ACHN (cell line): Measurements from ENCODE around the gene RANBP1.
"Not testable (repeated sequence)": the region's sequence is repeated elsewhere in the genome, so short reads cannot be mapped to it uniquely, and the experiment has no call there.

Source experiments
- DNase-seq: peaks from one replicate; pipeline ENCODE4 v3.0.0-alpha.2; 2015
- in situ Hi-C: cut with HindIII; loops from 2 replicates; pipeline ENCODE4 v1.10.0; 2017; ENCODE audit warnings: low sequenced_read_pairs, low pct_ligation_motif_present, low pct_unique_long_range_greater_than_20kb

Gene RANBP1

GRCh38 chr22:20158391-20159036, 42.6 kb downstream of the RANBP1 start:
- DNase-seq: no peak
- in situ Hi-C loops: no loop called here

GRCh38 chr22:20159076-20159475, 43.2 kb downstream of the RANBP1 start:
- in situ Hi-C loops: no loop called here
- DNase-seq: no peak

DNA sequence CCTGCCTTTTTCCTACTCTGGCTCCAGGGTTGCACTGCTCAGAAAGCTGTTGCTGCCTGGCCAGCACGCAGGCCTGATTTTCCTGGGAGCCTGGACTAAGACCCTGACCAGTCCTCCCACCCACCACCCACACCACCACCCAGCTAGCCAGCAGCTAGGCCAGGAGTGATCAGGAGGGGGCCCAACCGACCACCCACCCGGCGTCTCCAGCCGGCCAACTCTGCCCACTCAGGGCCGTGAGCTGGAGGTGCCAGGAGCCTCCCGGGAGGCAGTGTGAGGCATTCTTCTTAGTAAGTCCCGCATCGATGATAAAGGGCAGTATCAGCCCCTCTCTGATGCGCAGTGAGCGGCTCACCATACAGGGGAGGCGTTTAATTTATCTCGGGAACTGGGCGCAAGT, 43.6 kb downstream of the RANBP1 start:
- DNase-seq, in situ Hi-C loops: not testable (repeated sequence)

DNA sequence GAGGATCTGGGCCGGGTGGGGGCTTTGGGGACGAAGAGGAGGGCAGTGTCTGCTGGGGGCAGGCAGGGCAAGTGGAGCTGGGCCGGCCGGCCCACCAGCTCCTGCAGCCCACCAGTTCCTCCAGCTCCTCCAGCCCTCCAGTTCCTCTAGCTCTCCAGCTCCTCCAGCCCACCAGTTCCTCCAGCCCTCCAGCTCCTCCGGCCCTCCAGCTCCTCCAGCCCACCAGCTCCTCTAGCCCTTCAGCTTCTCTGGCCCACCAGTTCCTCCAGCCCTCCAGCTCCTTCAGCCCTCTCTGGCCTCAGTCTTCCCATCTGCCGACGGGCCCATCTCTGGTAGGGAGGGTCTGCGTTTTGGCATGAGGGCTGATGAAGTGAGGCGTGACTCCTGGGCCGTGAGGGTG, 44.1 kb downstream of the RANBP1 start:
- in situ Hi-C loops: no loop called here
- DNase-seq: no peak

DNA sequence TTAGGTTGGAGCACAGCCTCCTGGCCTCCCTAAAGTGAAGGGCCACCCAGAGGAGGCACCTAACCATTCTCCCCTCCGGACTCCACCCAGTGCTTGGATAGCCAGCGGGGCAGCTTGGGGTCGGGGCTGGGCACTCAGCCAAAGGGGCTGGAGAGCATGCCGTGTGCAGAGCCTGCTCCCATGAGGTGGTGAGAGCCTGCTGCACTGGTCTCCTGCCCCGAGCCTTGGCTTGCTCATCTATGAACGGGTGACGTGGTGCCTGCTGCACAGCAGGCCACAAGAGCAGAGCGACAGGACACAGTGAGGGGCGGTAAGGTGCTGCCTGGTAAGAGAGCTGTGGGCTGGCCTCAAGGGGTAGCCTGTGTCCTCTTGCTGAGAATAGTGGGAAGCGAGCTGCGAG, 49.0 kb downstream of the RANBP1 start:
- in situ Hi-C loops: no loop called here
- DNase-seq: no peak

GRCh38 chr22:20165421-20165820, 49.5 kb downstream of the RANBP1 start:
- no peak for DNase-seq
- in situ Hi-C loops: no loop called here

GRCh38 chr22:20165913-20166312, 50.0 kb downstream of the RANBP1 start:
- DNase-seq: no peak
- in situ Hi-C loops: no loop called here

DNA sequence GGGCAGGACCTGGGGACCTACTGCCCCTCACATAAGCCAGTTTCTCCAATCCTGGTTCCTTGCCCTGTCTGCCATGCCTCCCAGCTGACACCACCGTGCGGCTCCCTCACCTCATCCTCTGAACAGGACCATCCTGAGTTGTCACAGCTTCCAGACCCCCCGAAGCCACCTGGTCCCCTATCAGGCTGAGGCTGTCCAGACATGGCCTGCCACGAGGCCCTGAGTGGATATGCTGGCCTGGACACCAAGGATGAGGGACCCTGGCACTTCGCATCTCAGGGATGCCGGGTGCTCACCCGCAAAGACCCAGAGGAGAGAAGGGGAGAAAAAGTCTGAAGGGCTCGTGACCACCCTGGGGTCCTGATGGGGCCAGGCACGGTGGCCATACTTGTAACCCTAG, 50.8 kb downstream of the RANBP1 start:
- in situ Hi-C loops: no loop called here
- no peak for DNase-seq

DNA sequence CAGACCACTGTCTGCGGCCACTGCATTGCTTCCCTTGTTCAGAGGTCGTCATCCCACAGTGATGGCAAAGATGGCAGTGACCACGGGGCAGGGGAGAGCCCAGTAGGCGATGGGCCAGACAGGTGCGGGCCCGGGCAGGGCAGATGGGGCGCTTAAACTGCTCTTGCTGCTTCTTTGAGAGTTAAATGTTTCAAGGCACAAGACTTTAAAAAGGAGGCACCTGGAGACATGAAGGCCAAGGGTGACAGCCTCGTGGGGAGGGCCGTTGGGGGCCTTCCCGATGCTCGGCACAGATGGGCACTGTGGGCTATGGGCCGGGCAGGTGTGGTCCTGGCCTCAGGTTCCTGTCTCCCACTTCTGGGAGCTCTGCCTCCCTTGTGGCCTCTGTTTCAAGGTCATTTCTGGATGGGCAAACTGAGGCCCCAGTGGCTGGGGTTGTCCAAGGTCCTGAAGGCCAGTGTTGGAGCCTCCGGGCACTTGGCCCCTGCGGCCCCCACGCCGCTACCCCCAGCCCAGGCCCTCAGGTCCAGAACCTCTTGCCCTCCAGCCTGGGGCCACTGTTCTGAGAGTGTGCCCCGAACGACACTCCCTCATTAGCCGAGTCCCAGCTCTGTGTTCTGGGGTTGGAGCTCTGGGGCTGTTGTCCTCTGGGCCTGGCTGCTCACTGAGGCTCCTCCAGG, 51.9 kb downstream of the RANBP1 start:
- DNase-seq: no peak
- in situ Hi-C loops: no loop called here

- no peak for DNase-seq
- in situ Hi-C loops: no loop called here
These were observed 53.4 kb downstream of the RANBP1 start for GRCh38 chr22:20169253-20169822.

- in situ Hi-C loops: no loop called here
- no peak for DNase-seq
These were observed 54.3 kb downstream of the RANBP1 start for GRCh38 chr22:20170170-20170569.

DNA sequence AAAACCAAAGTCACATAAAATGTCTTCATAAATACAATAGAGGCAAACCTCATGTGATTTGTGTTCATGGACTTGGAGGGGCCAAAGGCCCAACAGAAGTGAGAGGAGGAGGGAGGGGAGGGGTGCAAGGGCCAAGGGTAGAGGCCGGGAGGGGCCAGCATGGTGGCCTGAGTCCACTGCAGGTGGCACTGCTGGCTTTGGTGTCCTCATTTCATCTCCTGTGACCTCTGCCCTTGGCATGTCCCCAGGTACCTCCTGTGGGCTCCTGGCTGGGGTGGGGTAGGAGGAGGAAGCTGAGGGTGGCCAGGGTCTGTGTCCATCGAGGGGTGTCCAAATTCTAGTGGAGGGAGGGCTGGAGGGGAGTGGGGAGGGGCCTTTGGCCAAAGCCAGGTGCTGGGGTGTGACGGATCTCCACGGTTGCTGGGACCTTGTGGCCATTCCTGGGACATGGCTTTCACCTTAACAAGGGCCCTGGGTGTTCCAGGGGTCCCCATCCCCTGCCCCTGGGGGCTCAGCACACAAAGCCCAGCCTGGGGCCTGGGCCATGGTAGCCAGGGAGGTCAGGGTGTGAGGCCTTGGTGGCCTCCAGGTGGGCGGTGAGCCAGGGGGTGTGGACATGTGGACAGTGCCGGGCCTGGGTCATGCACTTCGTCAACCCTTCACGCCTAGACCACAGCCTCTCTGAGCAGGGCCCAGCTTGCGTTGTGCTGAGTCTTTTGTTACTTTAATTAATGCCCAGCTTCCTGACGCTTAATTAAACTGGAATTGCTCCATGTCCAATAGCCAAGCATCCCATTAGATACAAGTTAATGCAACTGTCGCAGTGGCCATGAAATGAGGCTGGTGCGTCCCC, 55.6 kb downstream of the RANBP1 start:
- DNase-seq: no peak
- in situ Hi-C loops: no loop called here

DNA sequence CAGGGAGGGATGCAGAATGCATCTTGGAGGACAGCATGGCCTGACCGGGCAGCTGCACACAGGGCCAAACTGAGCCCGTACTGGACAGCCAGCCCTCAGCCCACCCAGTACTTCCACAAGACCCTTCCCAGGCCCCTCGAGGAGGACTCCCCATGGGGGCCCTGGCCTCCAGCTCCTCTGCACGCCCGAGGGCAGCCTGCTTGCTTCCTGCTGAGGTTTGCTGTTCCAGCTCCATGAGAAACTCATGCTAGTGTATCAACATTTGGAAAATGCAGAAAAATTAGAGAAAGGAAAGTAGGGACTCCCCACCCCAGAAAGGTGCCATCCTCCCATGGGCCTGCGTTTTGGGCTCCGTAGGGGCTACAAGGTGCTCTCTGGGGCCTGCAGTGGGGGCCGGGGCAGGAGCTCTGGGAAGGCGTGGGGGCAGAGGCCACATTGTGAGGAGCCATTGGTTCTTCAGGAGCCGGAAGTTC, 56.3 kb downstream of the RANBP1 start:
- in situ Hi-C loops: no loop called here
- DNase-seq: no peak

DNA sequence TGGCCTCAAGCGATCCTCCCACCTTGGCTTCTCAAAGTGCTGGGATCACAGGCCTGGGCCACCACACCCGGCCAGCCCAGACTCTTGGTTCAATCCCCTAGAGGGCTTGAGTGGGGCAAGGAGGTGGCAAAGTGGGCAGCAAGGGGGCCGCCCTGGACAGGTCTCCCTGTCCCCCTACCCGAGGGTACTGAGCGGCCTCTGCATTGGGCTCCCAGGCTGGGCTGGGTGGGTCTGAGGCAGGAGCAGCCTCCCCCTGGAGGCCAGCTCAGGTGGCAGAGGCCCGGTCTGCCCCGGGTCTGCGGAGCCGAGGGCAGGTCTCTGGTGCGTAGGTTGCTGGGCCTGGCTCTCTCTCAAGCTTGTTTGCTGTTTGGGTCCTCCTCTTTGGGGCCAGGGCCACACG, 57.3 kb downstream of the RANBP1 start:
- DNase-seq: no peak
- in situ Hi-C loops: no loop called here

DNA sequence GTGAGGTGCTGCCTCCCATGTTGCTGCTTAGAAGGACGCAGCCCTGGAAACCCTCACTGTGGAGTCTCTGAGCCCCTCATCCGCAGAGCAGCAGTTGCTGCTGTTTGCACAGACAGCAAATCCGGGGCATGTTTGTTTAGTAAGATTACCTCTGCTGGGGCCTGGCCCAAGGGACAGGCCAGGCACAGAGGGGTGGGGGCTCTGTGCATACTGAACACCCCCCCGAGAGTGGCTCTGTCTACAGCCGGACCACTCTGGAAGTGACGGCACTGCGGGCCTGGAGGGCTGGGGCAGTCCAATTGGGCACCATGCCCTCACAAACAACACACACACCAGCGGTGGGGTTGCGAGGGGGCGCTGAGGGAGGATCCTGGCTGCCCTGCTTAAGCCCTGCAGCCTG, 57.9 kb downstream of the RANBP1 start:
- DNase-seq: no peak
- in situ Hi-C loops: no loop called here

DNA sequence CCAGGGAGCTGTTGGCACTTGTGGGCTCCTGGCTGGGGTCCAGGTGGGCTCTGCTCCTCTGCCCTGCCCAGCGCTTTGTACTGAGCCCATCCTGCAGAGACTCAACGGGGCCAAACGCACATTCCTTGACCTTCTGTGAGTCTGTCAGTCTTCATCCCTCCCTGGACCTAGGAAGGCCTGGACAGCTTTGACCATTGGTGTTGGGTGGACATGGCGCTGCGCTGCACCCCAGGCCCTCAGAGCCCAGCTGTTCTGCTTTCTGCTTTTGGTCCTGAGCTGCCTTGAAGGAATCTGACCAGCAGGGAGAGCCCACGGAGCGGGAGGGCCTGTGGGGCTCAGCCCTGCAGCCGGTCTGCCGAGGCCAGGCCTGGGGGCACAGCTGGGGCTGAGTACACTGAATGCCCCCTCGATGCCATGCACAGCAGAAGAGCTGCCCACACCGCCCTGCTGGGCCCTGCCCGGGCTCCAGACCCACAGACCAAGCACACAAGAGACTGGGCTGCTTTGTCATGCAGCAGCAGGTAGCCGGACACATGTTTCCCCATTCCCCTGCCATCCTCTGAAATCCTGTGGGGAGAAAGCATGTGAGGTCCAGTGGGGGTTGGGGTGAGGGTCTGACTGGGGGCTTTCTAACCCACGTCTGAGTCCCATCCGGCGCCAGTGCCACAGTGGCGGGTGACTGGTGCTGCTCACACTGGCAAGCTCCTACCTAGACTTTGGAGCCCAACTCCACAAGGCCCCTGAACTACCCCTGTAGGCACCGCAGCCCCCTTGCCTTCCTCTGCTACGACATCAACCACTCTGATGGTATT, 59.1 kb downstream of the RANBP1 start:
- in situ Hi-C loops: no loop called here
- peak; percentile 24 for DNase-seq

DNA sequence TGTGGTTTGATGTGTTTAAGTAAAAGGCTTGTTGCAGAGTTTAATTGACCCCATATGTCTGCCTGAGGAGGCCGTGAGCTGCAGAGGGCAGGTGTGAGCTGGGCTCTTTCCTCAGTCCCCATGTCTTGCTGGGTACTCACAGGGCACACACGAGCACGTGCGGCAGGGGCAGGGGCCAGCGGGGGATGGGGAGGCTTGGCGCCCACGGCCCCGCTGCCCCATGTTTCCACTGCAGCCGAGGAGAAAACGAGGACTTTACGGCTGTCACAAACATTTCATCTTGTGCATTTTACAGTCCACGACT, 59.6 kb downstream of the RANBP1 start:
- in situ Hi-C loops: no loop called here
- no peak for DNase-seq

- DNase-seq: no peak
- in situ Hi-C loops: no loop called here
These were observed 60.6 kb downstream of the RANBP1 start for GRCh38 chr22:20176421-20177085.
